ENCODE data around the gene CCAR1.

Gene CCAR1, protein sequence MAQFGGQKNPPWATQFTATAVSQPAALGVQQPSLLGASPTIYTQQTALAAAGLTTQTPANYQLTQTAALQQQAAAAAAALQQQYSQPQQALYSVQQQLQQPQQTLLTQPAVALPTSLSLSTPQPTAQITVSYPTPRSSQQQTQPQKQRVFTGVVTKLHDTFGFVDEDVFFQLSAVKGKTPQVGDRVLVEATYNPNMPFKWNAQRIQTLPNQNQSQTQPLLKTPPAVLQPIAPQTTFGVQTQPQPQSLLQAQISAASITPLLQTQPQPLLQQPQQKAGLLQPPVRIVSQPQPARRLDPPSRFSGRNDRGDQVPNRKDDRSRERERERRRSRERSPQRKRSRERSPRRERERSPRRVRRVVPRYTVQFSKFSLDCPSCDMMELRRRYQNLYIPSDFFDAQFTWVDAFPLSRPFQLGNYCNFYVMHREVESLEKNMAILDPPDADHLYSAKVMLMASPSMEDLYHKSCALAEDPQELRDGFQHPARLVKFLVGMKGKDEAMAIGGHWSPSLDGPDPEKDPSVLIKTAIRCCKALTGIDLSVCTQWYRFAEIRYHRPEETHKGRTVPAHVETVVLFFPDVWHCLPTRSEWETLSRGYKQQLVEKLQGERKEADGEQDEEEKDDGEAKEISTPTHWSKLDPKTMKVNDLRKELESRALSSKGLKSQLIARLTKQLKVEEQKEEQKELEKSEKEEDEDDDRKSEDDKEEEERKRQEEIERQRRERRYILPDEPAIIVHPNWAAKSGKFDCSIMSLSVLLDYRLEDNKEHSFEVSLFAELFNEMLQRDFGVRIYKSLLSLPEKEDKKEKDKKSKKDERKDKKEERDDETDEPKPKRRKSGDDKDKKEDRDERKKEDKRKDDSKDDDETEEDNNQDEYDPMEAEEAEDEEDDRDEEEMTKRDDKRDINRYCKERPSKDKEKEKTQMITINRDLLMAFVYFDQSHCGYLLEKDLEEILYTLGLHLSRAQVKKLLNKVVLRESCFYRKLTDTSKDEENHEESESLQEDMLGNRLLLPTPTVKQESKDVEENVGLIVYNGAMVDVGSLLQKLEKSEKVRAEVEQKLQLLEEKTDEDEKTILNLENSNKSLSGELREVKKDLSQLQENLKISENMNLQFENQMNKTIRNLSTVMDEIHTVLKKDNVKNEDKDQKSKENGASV

DNA sequence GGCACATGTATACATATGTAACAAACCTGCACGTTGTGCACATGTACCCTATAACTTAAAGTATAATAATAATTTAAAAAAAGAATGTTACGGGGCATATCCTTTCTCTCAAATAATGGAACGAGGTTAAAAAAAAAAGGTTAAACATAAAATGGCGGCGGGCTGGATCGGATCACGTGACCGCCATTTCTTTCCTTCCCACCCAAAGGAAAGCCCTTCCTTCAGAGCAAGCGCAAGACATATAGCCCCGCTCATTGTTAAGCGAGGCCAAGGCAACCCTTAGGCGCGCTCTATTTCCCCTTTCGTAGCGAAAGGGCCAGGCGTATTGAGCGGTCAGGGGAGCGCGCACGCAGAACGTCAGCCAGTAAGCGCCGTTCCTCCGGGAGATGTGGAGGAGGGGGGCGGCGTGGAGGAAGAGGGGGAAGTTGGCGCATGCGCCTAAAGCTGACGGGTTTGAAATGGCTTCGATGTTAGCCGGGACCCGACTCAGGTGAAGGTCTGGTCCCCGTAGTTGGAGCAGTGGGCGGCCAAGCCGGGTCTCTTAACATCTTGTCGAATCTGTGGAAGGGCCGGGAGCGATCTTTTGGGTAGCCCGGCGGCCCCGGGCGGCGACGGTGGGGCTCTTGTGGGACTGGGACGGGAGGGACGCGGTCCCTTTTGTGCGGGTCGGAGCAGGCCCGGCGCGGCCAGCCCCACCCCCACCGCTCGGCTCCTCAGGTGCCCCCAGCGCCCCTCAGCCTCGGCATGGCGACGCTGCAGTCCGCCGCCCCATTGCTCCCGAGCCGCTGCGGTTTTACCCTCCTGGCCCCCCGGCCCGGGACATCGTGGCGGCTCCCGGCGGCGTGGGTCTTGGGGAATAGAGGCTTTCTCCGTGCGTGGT is at the start of gene CCAR1:
TSS of gene CCAR1 (plus strand) at position 447 of the 880 bp plus-strand sequence. CDS start 1,266 bp downstream, outside the sequence.
- H3K9me3 ChIP-seq (ENCODE audit: control insufficient read depth, insufficient read depth, low read length) = no peaks in the 10 kb centered on the region
- H3K4me1 ChIP-seq (ENCODE audit: control insufficient read depth, low read length) = peaks cover 11% of the 10 kb centered on the region
- TF ChIP-seq EZH2phosphoT487 (IDR thresholded peaks at IDR 0.05; ENCODE audit: borderline replicate concordance, low read length) = no peak
- TF ChIP-seq, protein P1, sequence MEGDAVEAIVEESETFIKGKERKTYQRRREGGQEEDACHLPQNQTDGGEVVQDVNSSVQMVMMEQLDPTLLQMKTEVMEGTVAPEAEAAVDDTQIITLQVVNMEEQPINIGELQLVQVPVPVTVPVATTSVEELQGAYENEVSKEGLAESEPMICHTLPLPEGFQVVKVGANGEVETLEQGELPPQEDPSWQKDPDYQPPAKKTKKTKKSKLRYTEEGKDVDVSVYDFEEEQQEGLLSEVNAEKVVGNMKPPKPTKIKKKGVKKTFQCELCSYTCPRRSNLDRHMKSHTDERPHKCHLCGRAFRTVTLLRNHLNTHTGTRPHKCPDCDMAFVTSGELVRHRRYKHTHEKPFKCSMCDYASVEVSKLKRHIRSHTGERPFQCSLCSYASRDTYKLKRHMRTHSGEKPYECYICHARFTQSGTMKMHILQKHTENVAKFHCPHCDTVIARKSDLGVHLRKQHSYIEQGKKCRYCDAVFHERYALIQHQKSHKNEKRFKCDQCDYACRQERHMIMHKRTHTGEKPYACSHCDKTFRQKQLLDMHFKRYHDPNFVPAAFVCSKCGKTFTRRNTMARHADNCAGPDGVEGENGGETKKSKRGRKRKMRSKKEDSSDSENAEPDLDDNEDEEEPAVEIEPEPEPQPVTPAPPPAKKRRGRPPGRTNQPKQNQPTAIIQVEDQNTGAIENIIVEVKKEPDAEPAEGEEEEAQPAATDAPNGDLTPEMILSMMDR (IDR thresholded peaks at IDR 0.05; ENCODE audit: low read depth, low read length, poor library complexity, severe bottlenecking) = no peak
- H3K9me2 ChIP-seq (replicated peaks; ENCODE audit: control insufficient read depth, low read length) = no peaks in the 10 kb centered on the region
- H3K4me3 ChIP-seq (ENCODE audit: low read length) = peak within 1 kb of the TSS; percentile 88
- peak within 1 kb of the TSS; percentile 47 for H3K27ac ChIP-seq (ENCODE audit: low read depth, low read length)
- no peaks in the 10 kb centered on the region for H3K27me3 ChIP-seq (ENCODE audit: control insufficient read depth, low read length)
- H3F3A ChIP-seq (ENCODE audit: control insufficient read depth, insufficient read depth) = no peaks in the 10 kb centered on the region
- peak within 1 kb of the TSS; percentile 88 for H3K4me2 ChIP-seq (ENCODE audit: low read length)
- H3K79me2 ChIP-seq (ENCODE audit: control insufficient read depth, low read length) = peaks cover 48% of the 10 kb centered on the region
- peaks cover 41% of the 10 kb centered on the region for H3K36me3 ChIP-seq (ENCODE audit: control insufficient read depth, low read length)
- H4K20me1 ChIP-seq (ENCODE audit: control insufficient read depth, insufficient read depth, low read depth, low read length) = no peaks in the 10 kb centered on the region

DNA sequence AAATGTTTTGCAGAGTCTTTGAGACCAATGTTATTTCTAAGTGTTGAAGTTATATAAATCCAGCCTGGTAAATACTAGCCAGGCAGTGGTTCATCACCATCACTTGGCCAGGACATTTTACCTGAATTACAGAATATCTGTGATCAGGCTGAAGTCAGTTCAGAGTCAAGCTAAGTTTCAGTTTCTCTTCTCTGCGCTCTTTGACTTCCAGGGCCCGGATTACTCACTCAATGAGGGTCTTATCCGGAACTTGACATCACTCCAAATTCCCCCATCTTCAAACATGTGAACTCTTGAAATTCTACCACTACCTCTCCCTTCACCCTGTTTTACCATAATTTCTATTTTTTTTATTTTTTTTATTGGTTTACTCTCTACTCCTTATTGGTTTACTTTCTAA is 36.6 kb upstream of the CCAR1 start:
- H3K27me3 ChIP-seq (ENCODE audit: control insufficient read depth, low read length) = no peaks in the 10 kb centered on the region
- no peaks in the 10 kb centered on the region for H3K79me2 ChIP-seq (ENCODE audit: control insufficient read depth, low read length)
- TF ChIP-seq, protein P1 (IDR thresholded peaks at IDR 0.05; ENCODE audit: low read depth, low read length, poor library complexity, severe bottlenecking) = no peak
- TF ChIP-seq EZH2phosphoT487 (IDR thresholded peaks at IDR 0.05; ENCODE audit: borderline replicate concordance, low read length) = no peak
- H3K4me2 ChIP-seq (ENCODE audit: low read length) = no peak overlapping the region
- H3K4me1 ChIP-seq (ENCODE audit: control insufficient read depth, low read length) = no peaks in the 10 kb centered on the region
- no peaks in the 10 kb centered on the region for H3K36me3 ChIP-seq (ENCODE audit: control insufficient read depth, low read length)
- H4K20me1 ChIP-seq (ENCODE audit: control insufficient read depth, insufficient read depth, low read depth, low read length) = no peaks in the 10 kb centered on the region
- H3K9me3 ChIP-seq (ENCODE audit: control insufficient read depth, insufficient read depth, low read length) = no peaks in the 10 kb centered on the region
- no peaks in the 10 kb centered on the region for H3F3A ChIP-seq (ENCODE audit: control insufficient read depth, insufficient read depth)
- no peak overlapping the region for H3K4me3 ChIP-seq (ENCODE audit: low read length)
- H3K9me2 ChIP-seq (replicated peaks; ENCODE audit: control insufficient read depth, low read length) = no peaks in the 10 kb centered on the region
- H3K27ac ChIP-seq (ENCODE audit: low read depth, low read length) = no peak overlapping the region

DNA sequence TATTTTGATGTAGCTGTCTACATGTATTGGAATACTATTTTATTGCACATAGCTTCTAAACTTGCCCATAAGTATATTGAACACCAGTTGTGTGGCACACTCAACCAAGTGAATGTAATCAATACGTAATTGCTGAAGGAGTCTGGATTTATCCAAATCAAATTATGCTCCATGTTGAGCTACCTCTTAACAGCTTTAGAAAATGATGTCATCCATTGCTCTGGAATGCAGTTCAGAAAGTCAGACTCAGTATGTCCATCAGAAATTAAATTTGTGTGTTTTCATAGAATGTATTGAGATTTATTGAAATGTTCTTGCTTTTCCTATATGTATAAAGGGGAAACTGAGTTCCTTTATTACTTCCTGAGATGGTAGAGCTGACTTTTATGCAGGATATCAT is 25.0 kb upstream of the CCAR1 start:
- Histone ChIP-seq H3K4me2 (ENCODE audit: low read length) (no peak overlapping the region), H3K4me1 (ENCODE audit: control insufficient read depth, low read length) (no peaks in the 10 kb centered on the region), H3K4me3 (ENCODE audit: low read length) (no peak overlapping the region), H3K27ac (ENCODE audit: low read depth, low read length) (no peak overlapping the region), H4K20me1 (ENCODE audit: control insufficient read depth, insufficient read depth, low read depth, low read length) (no peaks in the 10 kb centered on the region), H3K9me2 (replicated peaks; ENCODE audit: control insufficient read depth, low read length) (no peaks in the 10 kb centered on the region), H3K9me3 (ENCODE audit: control insufficient read depth, insufficient read depth, low read length) (no peaks in the 10 kb centered on the region), H3F3A (ENCODE audit: control insufficient read depth, insufficient read depth) (0 out of 2 replicates have a peak, but pooled peaks cover 3% of the 10 kb centered on the region), H3K27me3 (ENCODE audit: control insufficient read depth, low read length) (peaks cover 2% of the 10 kb centered on the region; the same call in 1 of the 2 replicates), H3K79me2 (ENCODE audit: control insufficient read depth, low read length) (no peaks in the 10 kb centered on the region), H3K36me3 (ENCODE audit: control insufficient read depth, low read length) (no peaks in the 10 kb centered on the region)
- TF ChIP-seq, protein P1 (IDR thresholded peaks at IDR 0.05; ENCODE audit: low read depth, low read length, poor library complexity, severe bottlenecking) = no peak
- no peak for TF ChIP-seq EZH2phosphoT487 (IDR thresholded peaks at IDR 0.05; ENCODE audit: borderline replicate concordance, low read length)
